Stimulated activated CD8-positive, alpha-beta memory T cell treated with anti-CD3 and anti-CD28 coated beads, Interleukin-15, amount 100 ng/mL, for 1 hour (primary cell): ENCODE data around the gene AMPH.
"Not testable (repeated sequence)": the region's sequence is repeated elsewhere in the genome, so short reads cannot be mapped to it uniquely, and the experiment has no call there.

ENCODE experiments used
- DNase-seq: peaks from one replicate; pipeline ENCODE4 v3.0.0-alpha.2; 2020; ENCODE audit warnings: low read depth

AMPH gene

GRCh38 chr7:38395921-38396552, 235.1 kb downstream of the AMPH start:
- not testable (repeated sequence) for DNase-seq

GRCh38 chr7:38394660-38395059, 236.5 kb downstream of the AMPH start:
- no peak for DNase-seq

- no peak for DNase-seq
Measured at GRCh38 chr7:38393874-38394273, 237.3 kb downstream of the AMPH start.

GRCh38 chr7:38391751-38392150, 239.4 kb downstream of the AMPH start:
- no peak for DNase-seq

- no peak for DNase-seq
Measured at GRCh38 chr7:38385682-38386081, 245.5 kb downstream of the AMPH start.

DNA sequence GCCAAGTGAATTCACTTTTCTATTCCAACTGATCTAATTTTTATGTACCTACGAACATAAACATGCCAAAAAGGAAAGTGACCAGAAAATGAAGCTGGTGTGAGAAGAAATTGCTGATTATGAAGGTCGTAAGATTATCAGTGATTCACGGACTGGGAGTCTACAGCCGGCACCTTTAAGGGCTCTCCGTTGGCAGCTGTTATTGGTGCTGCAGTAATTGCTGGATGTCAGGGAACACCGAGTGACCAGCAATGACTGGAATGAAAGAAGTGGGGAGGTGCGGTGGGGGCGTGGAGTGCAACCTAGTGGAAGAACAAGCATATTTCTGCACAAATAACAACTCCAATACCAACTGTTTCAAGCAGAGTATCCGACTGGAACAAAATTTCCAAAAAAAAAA, 247.9 kb downstream of the AMPH start:
- DNase-seq, result no peak

DNA sequence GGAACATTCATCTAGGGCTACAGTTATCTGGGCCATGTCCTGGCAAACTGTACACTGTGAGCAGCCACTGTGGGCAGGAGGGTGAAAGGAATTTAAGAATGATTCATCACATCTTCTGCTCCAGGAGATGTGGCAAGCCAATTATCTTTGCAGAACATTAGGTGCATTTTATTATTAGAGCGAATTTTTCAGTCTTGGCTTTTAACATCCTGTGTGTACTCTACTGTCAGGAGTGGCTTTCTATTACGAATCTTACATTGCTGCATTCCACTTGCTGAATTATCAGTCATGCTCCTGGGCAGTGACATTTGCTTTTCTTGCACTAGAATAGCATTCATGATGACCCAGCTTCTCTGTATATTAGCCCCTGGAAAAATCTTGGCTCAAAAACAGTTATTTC, 248.5 kb downstream of the AMPH start:
- no peak for DNase-seq

DNA sequence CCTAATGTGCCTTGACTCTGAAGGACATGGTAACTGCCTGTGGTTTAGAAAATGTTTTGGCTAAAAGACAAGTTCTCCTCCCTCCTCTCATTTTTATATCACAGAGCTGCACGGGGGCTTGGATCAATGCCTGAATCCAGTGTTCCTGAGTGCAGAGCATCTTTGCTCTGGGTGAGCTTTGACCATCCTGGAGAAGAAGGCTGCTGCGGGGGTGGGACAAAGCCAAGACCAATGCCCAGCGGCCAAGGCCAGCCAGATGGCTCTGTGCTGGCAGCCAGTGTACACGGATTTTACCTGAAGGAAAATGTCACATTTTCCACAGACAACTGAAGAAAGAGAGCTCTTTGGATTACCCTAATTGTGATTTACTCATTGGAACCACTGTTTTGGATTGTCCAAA, 255.7 kb downstream of the AMPH start:
- no peak for DNase-seq

- peak; percentile 51 for DNase-seq
Measured at GRCh38 chr7:38374507-38374906, 256.7 kb downstream of the AMPH start.

DNA sequence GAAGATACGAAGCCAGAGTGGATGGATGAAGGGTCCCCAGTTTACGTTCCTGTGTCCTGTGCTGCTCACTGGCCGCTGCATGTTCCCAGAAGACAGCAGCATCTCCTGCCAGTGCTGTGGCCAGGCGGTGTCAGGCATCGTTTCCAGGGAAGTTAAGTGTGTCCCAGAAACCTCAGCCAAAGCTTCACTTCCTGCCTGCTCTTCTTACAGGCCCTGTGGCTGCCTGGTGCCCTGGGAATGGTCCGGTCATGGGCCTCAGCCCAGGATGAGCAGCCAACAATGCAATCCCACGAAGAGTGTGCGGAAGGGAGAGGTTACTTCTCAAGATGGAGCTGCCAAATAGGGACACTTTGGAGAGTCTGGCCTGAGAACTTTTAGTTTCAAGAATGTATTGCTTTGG, 258.0 kb downstream of the AMPH start:
- no peak for DNase-seq

- no peak for DNase-seq
Measured at GRCh38 chr7:38372290-38372689, 258.9 kb downstream of the AMPH start.

GRCh38 chr7:38369816-38370493, 261.2 kb downstream of the AMPH start:
- DNase-seq, result peak; percentile 74

DNA sequence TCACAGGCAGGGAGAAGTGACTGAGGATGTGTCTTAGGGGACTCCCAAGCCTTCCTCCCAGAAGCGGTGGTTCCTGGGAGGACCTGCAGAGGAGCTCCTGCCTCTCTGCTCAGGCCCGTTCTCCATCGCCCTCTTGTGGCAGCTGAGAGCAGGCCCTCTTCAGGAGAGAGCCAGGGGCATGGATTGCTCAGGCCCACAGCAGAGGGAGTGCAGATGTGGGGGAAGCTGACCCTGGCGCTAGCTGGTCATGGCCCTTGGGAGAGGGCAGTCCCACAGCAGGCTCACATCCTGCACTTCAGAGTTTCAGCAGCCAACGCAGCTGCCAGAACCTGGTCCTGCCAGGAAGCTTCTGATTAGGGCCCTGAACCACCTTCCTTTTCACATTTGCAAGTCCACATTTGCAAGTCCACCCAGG, 263.0 kb downstream of the AMPH start:
- peak; percentile 54 for DNase-seq

DNA sequence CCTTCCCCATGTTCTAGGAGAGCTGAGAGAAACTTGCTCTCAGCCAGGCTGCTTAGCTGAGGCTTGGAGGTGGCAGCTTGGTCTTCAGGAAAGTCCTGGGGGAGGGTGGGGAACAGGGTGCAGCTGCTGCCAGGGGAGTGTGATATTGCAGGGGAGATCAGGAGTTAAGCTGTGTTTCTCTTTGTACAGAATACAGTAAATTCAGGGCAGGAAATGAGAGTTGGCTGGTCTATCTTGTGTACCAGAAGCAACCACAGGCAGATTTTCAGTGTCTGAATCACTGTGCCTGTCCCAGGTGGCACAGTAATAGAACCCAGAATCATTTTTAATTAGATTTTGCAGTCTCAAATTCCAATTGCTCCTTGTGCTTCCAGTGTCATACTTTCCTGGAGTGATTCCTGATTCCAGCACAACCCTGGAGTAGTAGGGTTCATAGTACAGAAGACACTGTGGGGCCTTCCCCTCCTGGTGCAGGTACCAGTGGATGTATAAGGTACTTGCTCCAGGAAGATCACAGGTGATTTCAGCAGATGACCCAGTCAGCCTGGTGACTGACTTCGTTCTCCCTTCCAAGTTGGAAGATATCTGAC, 263.8 kb downstream of the AMPH start:
- DNase-seq, result no peak

DNA sequence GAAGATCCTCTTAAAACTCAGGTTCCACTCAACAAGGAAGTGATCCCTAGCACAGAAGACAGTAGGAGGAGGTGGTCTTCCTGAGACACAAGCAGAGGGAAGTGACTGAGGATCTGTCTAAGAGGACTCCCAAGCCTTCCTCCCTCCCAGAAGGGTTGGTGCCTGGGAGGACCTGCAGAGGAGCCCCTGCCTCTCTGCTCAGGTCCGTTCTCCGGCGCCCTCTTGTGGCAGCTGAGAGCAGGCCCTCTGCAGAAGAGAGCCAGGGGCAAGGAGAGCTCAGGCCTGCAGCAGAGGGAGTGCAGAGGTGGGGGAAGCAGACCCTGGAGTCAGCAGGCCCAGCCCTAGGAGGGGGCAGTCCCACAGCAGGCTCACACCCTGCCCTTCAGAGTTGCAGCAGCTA, 267.8 kb downstream of the AMPH start:
- DNase-seq, result peak; percentile 50

GRCh38 chr7:38362611-38363237, 268.4 kb downstream of the AMPH start:
- not testable (repeated sequence) for DNase-seq

DNA sequence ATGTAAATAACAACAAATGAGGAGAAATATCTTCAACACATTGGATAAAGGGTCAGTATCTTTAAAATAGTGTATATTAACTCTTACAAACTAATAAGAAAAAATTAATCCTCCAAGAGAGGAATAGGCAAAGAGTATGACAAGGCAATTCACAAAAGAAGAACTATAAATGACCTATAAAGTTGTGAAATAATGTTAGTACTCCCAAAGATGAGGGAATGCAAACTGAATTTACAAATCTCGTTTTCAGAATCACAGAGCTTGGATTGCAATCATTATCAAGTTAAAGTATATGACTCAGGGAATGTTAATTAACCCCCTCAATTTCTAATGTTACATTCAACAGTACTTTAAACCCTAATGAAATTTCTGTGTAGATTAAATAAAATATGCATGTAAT, 270.4 kb downstream of the AMPH start:
- no peak for DNase-seq

DNA sequence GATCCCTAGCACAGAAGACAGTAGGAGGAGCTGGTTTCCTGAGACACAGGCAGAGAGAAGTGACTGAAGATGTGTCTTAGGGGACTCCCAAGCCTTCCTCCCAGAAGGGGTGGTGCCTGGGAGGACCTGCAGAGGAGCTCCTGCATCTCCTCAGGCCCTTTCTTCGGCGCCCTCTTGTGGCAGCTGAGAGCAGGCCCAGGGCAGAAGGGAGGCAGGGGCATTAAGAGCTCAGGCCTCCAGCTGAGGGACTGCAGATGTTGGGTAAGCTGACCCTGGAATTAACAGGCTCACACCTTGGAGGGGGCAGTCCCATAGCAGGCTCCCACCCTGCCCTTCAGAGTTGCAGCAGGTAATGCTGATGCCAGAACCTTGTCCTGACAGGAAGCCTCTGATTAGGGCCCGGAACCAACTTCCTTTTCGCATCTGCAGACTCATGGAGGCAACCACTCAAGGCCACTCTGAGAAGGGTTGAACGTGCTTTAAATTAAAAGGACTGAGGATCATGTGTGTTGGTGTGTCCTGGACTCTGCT, 272.0 kb downstream of the AMPH start:
- peak; percentile 62 for DNase-seq

GRCh38 chr7:38358273-38358831, 272.8 kb downstream of the AMPH start:
- not testable (repeated sequence) for DNase-seq

DNA sequence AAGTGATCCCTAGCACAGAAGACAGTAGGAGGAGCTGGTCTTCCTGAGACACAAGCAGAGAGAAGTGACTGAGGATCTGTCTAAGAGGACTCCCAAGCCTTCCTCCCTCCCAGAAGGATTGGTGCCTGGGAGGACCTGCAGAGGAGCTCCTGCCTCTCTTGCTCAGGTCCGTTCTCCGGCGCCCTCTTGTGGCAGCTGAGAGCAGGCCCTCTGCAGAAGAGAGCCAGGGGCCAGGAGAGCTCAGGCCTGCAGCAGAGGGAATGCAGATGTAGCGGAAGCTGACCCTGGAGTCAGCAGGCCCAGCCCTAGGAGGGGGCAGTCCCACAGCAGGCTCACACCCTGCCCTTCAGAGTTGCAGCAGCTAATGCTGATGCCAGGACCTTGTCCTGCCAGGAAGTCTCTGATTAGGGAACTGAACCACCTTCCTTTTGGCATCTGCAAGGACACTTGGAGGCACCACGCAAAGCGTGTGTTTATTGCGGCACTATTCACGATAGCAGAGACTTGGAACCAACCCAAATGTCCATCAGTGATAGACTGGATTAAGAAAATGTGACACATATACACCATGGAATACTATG, 276.8 kb downstream of the AMPH start:
- DNase-seq, result not testable (repeated sequence)

DNA sequence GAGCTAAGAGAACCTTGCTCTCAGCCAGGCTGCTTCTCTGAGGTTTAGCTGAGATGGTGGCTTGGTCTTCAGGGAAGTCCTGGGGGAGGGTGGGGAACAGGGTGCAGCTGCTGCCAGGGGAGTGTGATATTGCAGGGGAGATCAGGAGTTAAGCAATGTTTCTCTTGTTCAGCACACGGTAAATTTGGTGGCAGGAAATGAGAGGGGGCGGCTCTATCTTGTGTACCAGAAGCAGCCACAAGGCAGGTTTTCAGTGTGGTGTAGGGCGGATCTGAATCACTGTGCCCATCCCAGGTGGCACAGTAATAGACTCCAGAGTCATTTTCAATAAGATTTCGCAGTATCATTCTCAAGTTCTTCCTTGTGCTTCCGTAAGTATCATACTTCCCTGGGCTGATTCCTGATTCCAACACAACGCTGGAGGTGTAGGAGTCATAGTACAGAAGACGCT, 277.7 kb downstream of the AMPH start:
- not testable (repeated sequence) for DNase-seq

DNA sequence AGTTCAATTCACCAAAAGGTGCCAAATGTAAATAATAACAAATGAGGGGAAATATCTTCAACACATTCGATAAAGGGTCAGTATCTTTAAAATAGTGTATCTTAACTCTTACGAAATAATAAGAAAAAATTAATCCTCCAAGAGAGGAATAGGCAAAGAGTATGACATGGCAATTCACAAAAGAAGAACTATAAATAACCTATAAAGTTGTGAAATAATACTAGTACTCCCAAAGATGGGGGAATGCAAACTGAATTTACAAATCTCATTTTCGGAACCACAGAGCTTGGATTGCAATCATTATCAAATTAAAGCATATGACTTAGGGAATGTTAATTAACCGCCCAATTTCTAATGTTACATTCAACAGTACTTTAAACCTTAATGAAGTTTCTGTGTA, 279.6 kb downstream of the AMPH start:
- DNase-seq, result no peak
